ENCODE data around the gene BLOC1S4. TPM values are rescaled to one million over a fixed set of nuclear protein-coding genes. Genes with fewer than 3 reads are reported as not detected.
A peak's percentile ranks its signal among the peaks of the same experiment; 100 is the strongest.

The BLOC1S4 gene
- total and polyA plus RNA-seq, 2 experiments from 2014 or later = 23.9 to 35.2 TPM

DNA sequence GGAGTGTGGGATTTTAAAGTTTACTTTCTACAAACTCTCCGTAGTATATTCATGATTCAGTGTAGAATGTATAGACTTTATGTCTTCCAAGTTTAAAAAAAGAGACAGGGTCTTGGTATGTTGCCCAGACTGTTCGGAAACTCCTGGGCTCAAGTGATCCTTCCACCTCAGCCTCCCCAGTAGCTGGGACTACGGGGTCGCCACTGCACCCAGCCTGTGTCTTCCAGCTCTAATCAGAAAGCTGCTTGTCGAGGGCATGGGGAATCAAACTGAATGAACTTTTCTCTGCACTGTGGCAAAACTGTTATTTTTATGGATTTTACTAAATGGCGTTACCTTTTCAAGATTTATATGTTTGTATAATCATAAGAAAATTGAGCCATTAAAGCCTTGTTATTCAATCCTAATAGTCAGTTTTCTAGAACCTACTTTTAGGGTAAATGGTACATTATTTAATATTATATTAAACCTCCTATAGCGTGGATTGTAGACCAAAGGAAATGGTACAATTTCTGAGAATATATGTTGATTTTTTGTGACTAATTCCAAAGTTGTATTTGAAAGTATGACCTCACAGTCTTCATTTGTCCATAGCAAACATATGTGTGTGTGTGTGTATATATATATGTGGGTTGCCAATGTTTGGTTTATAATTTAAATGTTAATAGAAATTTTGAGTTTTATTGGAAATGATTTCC, 1.1 kb downstream of the BLOC1S4 start (continued):
- TF ChIP-seq, protein P1, sequence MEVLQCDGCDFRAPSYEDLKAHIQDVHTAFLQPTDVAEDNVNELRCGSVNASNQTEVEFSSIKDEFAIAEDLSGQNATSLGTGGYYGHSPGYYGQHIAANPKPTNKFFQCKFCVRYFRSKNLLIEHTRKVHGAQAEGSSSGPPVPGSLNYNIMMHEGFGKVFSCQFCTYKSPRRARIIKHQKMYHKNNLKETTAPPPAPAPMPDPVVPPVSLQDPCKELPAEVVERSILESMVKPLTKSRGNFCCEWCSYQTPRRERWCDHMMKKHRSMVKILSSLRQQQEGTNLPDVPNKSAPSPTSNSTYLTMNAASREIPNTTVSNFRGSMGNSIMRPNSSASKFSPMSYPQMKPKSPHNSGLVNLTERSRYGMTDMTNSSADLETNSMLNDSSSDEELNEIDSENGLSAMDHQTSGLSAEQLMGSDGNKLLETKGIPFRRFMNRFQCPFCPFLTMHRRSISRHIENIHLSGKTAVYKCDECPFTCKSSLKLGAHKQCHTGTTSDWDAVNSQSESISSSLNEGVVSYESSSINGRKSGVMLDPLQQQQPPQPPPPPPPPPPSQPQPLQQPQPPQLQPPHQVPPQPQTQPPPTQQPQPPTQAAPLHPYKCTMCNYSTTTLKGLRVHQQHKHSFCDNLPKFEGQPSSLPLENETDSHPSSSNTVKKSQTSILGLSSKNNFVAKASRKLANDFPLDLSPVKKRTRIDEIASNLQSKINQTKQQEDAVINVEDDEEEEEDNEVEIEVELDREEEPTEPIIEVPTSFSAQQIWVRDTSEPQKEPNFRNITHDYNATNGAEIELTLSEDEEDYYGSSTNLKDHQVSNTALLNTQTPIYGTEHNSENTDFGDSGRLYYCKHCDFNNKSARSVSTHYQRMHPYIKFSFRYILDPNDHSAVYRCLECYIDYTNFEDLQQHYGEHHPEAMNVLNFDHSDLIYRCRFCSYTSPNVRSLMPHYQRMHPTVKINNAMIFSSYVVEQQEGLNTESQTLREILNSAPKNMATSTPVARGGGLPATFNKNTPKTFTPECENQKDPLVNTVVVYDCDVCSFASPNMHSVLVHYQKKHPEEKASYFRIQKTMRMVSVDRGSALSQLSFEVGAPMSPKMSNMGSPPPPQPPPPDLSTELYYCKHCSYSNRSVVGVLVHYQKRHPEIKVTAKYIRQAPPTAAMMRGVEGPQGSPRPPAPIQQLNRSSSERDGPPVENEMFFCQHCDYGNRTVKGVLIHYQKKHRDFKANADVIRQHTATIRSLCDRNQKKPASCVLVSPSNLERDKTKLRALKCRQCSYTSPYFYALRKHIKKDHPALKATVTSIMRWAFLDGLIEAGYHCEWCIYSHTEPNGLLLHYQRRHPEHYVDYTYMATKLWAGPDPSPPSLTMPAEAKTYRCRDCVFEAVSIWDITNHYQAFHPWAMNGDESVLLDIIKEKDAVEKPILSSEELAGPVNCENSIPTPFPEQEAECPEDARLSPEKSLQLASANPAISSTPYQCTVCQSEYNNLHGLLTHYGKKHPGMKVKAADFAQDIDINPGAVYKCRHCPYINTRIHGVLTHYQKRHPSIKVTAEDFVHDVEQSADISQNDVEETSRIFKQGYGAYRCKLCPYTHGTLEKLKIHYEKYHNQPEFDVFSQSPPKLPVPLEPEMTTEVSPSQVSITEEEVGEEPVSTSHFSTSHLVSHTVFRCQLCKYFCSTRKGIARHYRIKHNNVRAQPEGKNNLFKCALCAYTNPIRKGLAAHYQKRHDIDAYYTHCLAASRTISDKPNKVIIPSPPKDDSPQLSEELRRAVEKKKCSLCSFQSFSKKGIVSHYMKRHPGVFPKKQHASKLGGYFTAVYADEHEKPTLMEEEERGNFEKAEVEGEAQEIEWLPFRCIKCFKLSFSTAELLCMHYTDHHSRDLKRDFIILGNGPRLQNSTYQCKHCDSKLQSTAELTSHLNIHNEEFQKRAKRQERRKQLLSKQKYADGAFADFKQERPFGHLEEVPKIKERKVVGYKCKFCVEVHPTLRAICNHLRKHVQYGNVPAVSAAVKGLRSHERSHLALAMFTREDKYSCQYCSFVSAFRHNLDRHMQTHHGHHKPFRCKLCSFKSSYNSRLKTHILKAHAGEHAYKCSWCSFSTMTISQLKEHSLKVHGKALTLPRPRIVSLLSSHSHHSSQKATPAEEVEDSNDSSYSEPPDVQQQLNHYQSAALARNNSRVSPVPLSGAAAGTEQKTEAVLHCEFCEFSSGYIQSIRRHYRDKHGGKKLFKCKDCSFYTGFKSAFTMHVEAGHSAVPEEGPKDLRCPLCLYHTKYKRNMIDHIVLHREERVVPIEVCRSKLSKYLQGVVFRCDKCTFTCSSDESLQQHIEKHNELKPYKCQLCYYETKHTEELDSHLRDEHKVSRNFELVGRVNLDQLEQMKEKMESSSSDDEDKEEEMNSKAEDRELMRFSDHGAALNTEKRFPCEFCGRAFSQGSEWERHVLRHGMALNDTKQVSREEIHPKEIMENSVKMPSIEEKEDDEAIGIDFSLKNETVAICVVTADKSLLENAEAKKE (CRISPR knock-in tag; IDR thresholded peaks at IDR 0.05) = no peak
- TF ChIP-seq NANOG (IDR thresholded peaks at IDR 0.05; ENCODE audit: borderline replicate concordance) (no peak), POLR2AphosphoS5 (IDR thresholded peaks at IDR 0.05; ENCODE audit: low read depth) (no peak), EZH2 (IDR thresholded peaks at IDR 0.05; ENCODE audit: low read depth, unreplicated experiment) (no peak)
- TF ChIP-seq, protein P2, sequence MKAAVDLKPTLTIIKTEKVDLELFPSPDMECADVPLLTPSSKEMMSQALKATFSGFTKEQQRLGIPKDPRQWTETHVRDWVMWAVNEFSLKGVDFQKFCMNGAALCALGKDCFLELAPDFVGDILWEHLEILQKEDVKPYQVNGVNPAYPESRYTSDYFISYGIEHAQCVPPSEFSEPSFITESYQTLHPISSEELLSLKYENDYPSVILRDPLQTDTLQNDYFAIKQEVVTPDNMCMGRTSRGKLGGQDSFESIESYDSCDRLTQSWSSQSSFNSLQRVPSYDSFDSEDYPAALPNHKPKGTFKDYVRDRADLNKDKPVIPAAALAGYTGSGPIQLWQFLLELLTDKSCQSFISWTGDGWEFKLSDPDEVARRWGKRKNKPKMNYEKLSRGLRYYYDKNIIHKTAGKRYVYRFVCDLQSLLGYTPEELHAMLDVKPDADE (IDR thresholded peaks at IDR 0.05) = no peak

DNA sequence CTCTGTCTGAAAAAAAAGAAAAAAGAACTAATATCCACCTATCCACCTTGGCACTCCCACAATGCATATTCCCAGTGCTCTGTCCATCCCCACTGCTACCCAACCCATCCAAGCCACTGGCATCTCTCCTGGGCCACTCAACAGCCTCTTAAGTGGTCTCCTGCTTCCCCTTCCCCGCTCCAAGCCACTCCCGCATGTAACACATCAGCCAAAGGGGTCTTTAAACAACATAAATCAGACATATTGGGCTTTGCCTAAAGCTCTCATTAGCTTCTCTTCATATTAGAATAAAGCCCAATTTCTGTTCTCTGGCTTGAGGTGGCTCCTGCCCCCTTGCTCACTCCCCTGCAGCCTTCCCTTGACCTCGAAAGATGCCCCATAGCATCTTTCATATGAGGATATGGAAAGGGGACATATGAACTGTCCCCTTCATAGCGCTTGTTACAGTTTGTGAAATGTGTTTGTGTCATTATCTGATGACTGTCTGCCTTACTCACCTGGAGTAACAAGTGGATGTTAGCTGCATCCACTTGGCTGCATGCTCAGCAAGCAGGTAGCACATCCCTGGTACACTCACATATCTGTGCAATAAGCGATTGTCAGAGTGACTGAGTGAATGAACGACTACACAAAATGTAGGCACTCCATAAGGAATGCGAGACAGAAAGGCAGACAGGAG, 3.1 kb downstream of the BLOC1S4 start:
- no peaks in the 10 kb centered on the region for H3F3A ChIP-seq (replicated peaks; ENCODE audit: low read depth)
- DNase-seq (ENCODE audit: low spot score) = no peak
- no peaks in the 10 kb centered on the region; the same call in 1 of the 2 replicates for H4K20me1 ChIP-seq (replicated peaks; ENCODE audit: insufficient read depth)
- H3K4me1 ChIP-seq (ENCODE audit: insufficient read depth) = peaks cover 12% of the 10 kb centered on the region; the same call in 1 of the 2 replicates
- no peaks in the 10 kb centered on the region for H3K9me2 ChIP-seq (ENCODE audit: insufficient read depth)
- H2AFZ ChIP-seq = no peak overlapping the region
- H3K36me3 ChIP-seq (ENCODE audit: insufficient read depth) = no peaks in the 10 kb centered on the region
- peaks cover 23% of the 10 kb centered on the region for H3K79me2 ChIP-seq (replicated peaks; ENCODE audit: insufficient read depth)
- no peak for ATAC-seq
- peaks cover 3% of the 10 kb centered on the region; the same call in 2 of the 3 replicates for H3K36me3 Mint-ChIP-seq (ENCODE audit: low read depth)
- H3K27ac ChIP-seq (ENCODE audit: low read depth) = no peak overlapping the region
- no peak overlapping the region for H3K27ac Mint-ChIP-seq
- H3K4me3 Mint-ChIP-seq = 0 out of 3 replicates have a peak overlapping the region, but pooled peaks have one; percentile 1
- H3K27me3 Mint-ChIP-seq (ENCODE audit: insufficient read depth, low read depth, poor library complexity) = peaks cover 9% of the 10 kb centered on the region
- peaks cover 7% of the 10 kb centered on the region; the same call in 2 of the 3 replicates for H3K4me1 Mint-ChIP-seq
- no peak overlapping the region for H3K4me3 ChIP-seq
- no peaks in the 10 kb centered on the region for H3K27me3 ChIP-seq (ENCODE audit: insufficient read depth)
- no peak overlapping the region for H3K4me2 ChIP-seq
- H3K9me3 Mint-ChIP-seq = peaks cover 3% of the 10 kb centered on the region; the same call in 1 of the 3 replicates
- TF ChIP-seq JUNB (IDR thresholded peaks at IDR 0.05; ENCODE audit: unreplicated experiment) = no peak
- no peak for TF ChIP-seq STAT1 (IDR thresholded peaks at IDR 0.05; ENCODE audit: unreplicated experiment)
- TF ChIP-seq NANOG (IDR thresholded peaks at IDR 0.05; ENCODE audit: borderline replicate concordance) = no peak

Data from GM23338 (cell line).